ENCODE data around the gene THSD4. TPM values are rescaled to one million over a fixed set of nuclear protein-coding genes. Genes with fewer than 3 reads are reported as not detected.

The THSD4 gene
- total RNA-seq, 1 donor from 2014 or later = 2.5 TPM

DNA sequence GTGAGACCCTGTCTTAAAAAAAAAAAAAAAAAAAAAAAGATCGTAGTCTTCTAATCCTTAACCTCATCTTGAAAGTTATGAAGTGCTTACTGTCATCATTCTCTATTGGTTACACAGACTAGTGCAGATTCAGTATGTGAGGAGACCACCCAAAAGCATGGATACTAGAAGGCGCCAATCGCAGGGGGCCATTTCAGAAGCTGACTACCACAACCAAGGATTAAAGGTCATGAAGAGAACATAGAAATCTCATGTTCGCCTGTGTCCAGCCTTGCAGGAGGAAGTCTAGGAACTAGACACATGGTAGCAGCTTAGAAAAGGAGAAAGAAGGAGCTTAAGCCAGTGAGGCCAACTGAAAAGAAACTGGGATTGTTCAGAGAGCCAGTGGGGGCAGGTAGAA lies 207.8 kb downstream of the THSD4 start:
- H3K9me3 Mint-ChIP-seq (ENCODE audit: unreplicated experiment) = no peaks in the 10 kb centered on the region
- no peak for TF ChIP-seq EZH2 (IDR thresholded peaks at IDR 0.05; ENCODE audit: insufficient read depth, low read length)
- TF ChIP-seq, protein P1, sequence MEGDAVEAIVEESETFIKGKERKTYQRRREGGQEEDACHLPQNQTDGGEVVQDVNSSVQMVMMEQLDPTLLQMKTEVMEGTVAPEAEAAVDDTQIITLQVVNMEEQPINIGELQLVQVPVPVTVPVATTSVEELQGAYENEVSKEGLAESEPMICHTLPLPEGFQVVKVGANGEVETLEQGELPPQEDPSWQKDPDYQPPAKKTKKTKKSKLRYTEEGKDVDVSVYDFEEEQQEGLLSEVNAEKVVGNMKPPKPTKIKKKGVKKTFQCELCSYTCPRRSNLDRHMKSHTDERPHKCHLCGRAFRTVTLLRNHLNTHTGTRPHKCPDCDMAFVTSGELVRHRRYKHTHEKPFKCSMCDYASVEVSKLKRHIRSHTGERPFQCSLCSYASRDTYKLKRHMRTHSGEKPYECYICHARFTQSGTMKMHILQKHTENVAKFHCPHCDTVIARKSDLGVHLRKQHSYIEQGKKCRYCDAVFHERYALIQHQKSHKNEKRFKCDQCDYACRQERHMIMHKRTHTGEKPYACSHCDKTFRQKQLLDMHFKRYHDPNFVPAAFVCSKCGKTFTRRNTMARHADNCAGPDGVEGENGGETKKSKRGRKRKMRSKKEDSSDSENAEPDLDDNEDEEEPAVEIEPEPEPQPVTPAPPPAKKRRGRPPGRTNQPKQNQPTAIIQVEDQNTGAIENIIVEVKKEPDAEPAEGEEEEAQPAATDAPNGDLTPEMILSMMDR (IDR thresholded peaks at IDR 0.05; ENCODE audit: insufficient read depth, low read depth, low read length) = no peak
- Histone ChIP-seq H2AFZ (ENCODE audit: low read depth, low read length) (no peak overlapping the region), H3K36me3 (ENCODE audit: insufficient read depth, low read length) (no peaks in the 10 kb centered on the region), H3K9me3 (ENCODE audit: insufficient read depth, low read depth, low read length) (no peaks in the 10 kb centered on the region), H3K4me1 (ENCODE audit: insufficient read depth, low read length) (peaks cover 9% of the 10 kb centered on the region), H3K9ac (ENCODE audit: low read length) (no peak overlapping the region), H3K79me2 (ENCODE audit: insufficient read depth, low read length) (no peaks in the 10 kb centered on the region), H4K20me1 (ENCODE audit: insufficient read depth, low read length) (no peaks in the 10 kb centered on the region), H3K27me3 (ENCODE audit: insufficient read depth, low read length) (no peaks in the 10 kb centered on the region), H3K27ac (ENCODE audit: low read depth, low read length) (no peak overlapping the region), H3K4me3 (ENCODE audit: insufficient read depth, low read depth, low read length) (no peak overlapping the region), H3K4me2 (ENCODE audit: low read length) (no peak overlapping the region)
- H3K4me3 Mint-ChIP-seq (ENCODE audit: unreplicated experiment) = no peak overlapping the region
- no peak for DNase-seq (ENCODE audit: low read depth)
- peaks cover 3% of the 10 kb centered on the region for H3K36me3 Mint-ChIP-seq (ENCODE audit: low read depth, unreplicated experiment)
- H3K27me3 Mint-ChIP-seq (ENCODE audit: low read depth, unreplicated experiment) = no peaks in the 10 kb centered on the region
- H3K27ac Mint-ChIP-seq (ENCODE audit: unreplicated experiment) = no peak overlapping the region
- no peak for FAIRE-seq
- no peaks in the 10 kb centered on the region for H3K4me1 Mint-ChIP-seq (ENCODE audit: low read depth, unreplicated experiment)

DNA sequence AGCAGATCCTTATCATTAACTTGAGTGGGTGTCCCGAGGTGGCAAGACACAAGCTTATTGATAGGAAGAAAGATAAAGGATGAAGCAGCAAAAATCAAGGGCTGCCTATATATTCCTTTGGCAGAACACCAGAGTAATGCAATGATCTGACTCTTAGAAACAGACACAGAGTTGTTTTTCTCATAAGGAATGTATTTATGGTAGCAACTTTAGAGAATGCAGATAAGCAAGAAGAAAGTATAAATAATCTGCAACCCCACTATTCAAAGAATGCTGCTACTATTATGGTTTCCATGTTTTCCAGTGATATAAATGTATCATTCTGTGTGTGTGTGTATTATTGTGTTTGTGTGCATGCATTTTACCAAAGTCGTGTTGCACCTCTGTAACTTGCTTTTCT lies 208.3 kb downstream of the THSD4 start:
- Histone ChIP-seq H3K79me2 (ENCODE audit: insufficient read depth, low read length) (no peaks in the 10 kb centered on the region), H4K20me1 (ENCODE audit: insufficient read depth, low read length) (no peaks in the 10 kb centered on the region), H3K9ac (ENCODE audit: low read length) (no peak overlapping the region), H3K27me3 (ENCODE audit: insufficient read depth, low read length) (no peaks in the 10 kb centered on the region), H3K27ac (ENCODE audit: low read depth, low read length) (no peak overlapping the region), H2AFZ (ENCODE audit: low read depth, low read length) (no peak overlapping the region), H3K9me3 (ENCODE audit: insufficient read depth, low read depth, low read length) (no peaks in the 10 kb centered on the region), H3K4me1 (ENCODE audit: insufficient read depth, low read length) (peaks cover 9% of the 10 kb centered on the region), H3K36me3 (ENCODE audit: insufficient read depth, low read length) (no peaks in the 10 kb centered on the region), H3K4me2 (ENCODE audit: low read length) (no peak overlapping the region), H3K4me3 (ENCODE audit: insufficient read depth, low read depth, low read length) (no peak overlapping the region)
- no peak for TF ChIP-seq EZH2 (IDR thresholded peaks at IDR 0.05; ENCODE audit: insufficient read depth, low read length)
- TF ChIP-seq, protein P1 (IDR thresholded peaks at IDR 0.05; ENCODE audit: insufficient read depth, low read depth, low read length) = no peak
- Mint-ChIP-seq H3K27me3 (ENCODE audit: low read depth, unreplicated experiment) (no peaks in the 10 kb centered on the region), H3K36me3 (ENCODE audit: low read depth, unreplicated experiment) (peaks cover under 1% of the 10 kb centered on the region), H3K4me3 (ENCODE audit: unreplicated experiment) (no peak overlapping the region), H3K27ac (ENCODE audit: unreplicated experiment) (no peak overlapping the region), H3K9me3 (ENCODE audit: unreplicated experiment) (no peaks in the 10 kb centered on the region), H3K4me1 (ENCODE audit: low read depth, unreplicated experiment) (no peaks in the 10 kb centered on the region)
- FAIRE-seq = no peak
- DNase-seq (ENCODE audit: low read depth) = no peak

DNA sequence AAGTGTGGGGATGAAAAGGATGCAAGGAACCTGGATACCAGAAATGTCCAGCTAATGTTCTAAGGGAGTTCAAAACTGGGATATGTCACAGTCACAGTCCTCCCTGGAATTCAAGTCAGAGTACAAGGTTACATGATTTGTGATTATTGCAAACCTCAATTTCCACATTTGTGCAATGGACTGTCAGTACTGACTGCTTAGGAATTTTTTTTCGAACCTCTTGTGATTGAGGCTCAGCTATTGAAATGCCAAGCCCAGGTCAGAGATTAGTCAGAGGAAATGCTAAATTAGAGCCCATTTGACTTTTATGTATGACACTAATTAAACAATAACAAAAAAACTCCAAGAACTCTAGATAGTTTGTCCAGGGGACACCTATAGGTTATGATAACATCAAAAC lies 210.2 kb downstream of the THSD4 start:
- H3K27me3 ChIP-seq (ENCODE audit: insufficient read depth, low read length) = no peaks in the 10 kb centered on the region
- DNase-seq (ENCODE audit: low read depth) (peak; percentile 88), FAIRE-seq (no peak)
- no peak overlapping the region for H3K27ac ChIP-seq (ENCODE audit: low read depth, low read length)
- H3K4me1 ChIP-seq (ENCODE audit: insufficient read depth, low read length) = peaks cover 20% of the 10 kb centered on the region
- peaks cover 7% of the 10 kb centered on the region for H3K4me1 Mint-ChIP-seq (ENCODE audit: low read depth, unreplicated experiment)
- H3K27ac Mint-ChIP-seq (ENCODE audit: unreplicated experiment) = no peak overlapping the region
- no peaks in the 10 kb centered on the region for H3K9me3 ChIP-seq (ENCODE audit: insufficient read depth, low read depth, low read length)
- H3K4me3 Mint-ChIP-seq (ENCODE audit: unreplicated experiment) = no peak overlapping the region
- H2AFZ ChIP-seq (ENCODE audit: low read depth, low read length) = no peak overlapping the region
- no peak overlapping the region for H3K9ac ChIP-seq (ENCODE audit: low read length)
- no peaks in the 10 kb centered on the region for H3K27me3 Mint-ChIP-seq (ENCODE audit: low read depth, unreplicated experiment)
- peak overlapping the region; percentile 46 for H3K4me2 ChIP-seq (ENCODE audit: low read length)
- H3K9me3 Mint-ChIP-seq (ENCODE audit: unreplicated experiment) = no peaks in the 10 kb centered on the region
- no peaks in the 10 kb centered on the region for H4K20me1 ChIP-seq (ENCODE audit: insufficient read depth, low read length)
- H3K36me3 Mint-ChIP-seq (ENCODE audit: low read depth, unreplicated experiment) = no peaks in the 10 kb centered on the region
- no peak overlapping the region for H3K4me3 ChIP-seq (ENCODE audit: insufficient read depth, low read depth, low read length)
- no peaks in the 10 kb centered on the region for H3K36me3 ChIP-seq (ENCODE audit: insufficient read depth, low read length)
- no peaks in the 10 kb centered on the region for H3K79me2 ChIP-seq (ENCODE audit: insufficient read depth, low read length)
- TF ChIP-seq EZH2 (IDR thresholded peaks at IDR 0.05; ENCODE audit: insufficient read depth, low read length) = no peak
- TF ChIP-seq, protein P1 (IDR thresholded peaks at IDR 0.05; ENCODE audit: insufficient read depth, low read depth, low read length) = no peak
